Endodermal cell (in vitro differentiated cells): Measurements from ENCODE around the gene GNB1. TPM values are rescaled to one million over a fixed set of nuclear protein-coding genes. Genes with fewer than 3 reads are reported as not detected.
"Not testable (repeated sequence)": the region's sequence is repeated elsewhere in the genome, so short reads cannot be mapped to it uniquely, and the experiment has no call there.

Experiments
- DNase-seq: peaks from one replicate; pipeline ENCODE4 v3.0.0-alpha.2; 2017
- H3K27ac ChIP-seq: 2 replicates; pipeline ENCODE4 v1.5.1; 2013; ENCODE audit warnings: mild to moderate bottlenecking, low read depth, low read length, moderate library complexity
- H3K27me3 ChIP-seq: 2 replicates; pipeline ENCODE4 v1.6.1; 2013; ENCODE audit warnings: mild to moderate bottlenecking, low read length, moderate library complexity; ENCODE audit not compliant: insufficient read depth, control insufficient read depth, poor library complexity, severe bottlenecking
- H3K36me3 ChIP-seq: 2 replicates; pipeline ENCODE4 v1.7.0; 2013; ENCODE audit warnings: mild to moderate bottlenecking, low read length, moderate library complexity; ENCODE audit not compliant: control insufficient read depth, insufficient read depth
- H3K4me1 ChIP-seq: one replicate; pipeline ENCODE4 v1.7.0; 2013; ENCODE audit warnings: low read length; ENCODE audit not compliant: control insufficient read depth, insufficient read depth
- H3K4me3 ChIP-seq: 2 replicates; pipeline ENCODE4 v1.5.1; 2013; ENCODE audit warnings: mild to moderate bottlenecking, low read length, moderate library complexity
- H3K9ac ChIP-seq: 2 replicates; pipeline ENCODE4 v1.6.1; 2013; ENCODE audit warnings: mild to moderate bottlenecking, low read length, moderate library complexity; ENCODE audit not compliant: poor library complexity, severe bottlenecking; ENCODE audit errors: extremely low read depth
- H3K9me3 ChIP-seq: 2 replicates; pipeline ENCODE4 v1.6.1; 2013; ENCODE audit warnings: mild to moderate bottlenecking, low read length, moderate library complexity; ENCODE audit not compliant: control insufficient read depth
- H3K27ac Mint-ChIP-seq: 2 replicates; pipeline ENCODE4 v1.8.0; 2020; ENCODE audit warnings: mixed read lengths
- H3K27me3 Mint-ChIP-seq: 2 replicates; pipeline ENCODE4 v1.8.0; 2021; ENCODE audit warnings: mild to moderate bottlenecking, mixed read lengths; ENCODE audit not compliant: insufficient read depth
- H3K36me3 Mint-ChIP-seq: 2 replicates; pipeline ENCODE4 v1.8.0; 2020; ENCODE audit warnings: low read depth, mixed read lengths
- H3K4me1 Mint-ChIP-seq: 2 replicates; pipeline ENCODE4 v1.8.0; 2020; ENCODE audit warnings: mixed read lengths
- H3K4me3 Mint-ChIP-seq: 2 replicates; pipeline ENCODE4 v1.8.0; 2020; ENCODE audit warnings: mild to moderate bottlenecking, moderate library complexity, mixed read lengths
- H3K9me3 Mint-ChIP-seq: 2 replicates; pipeline ENCODE4 v1.8.0; 2020; ENCODE audit warnings: mild to moderate bottlenecking, mixed read lengths
- CTCF ChIP-seq: fragments of 200-600 bp; sonication (generic); conservative IDR thresholded peaks from 2 replicates; pipeline ENCODE4 v1.5.0; 2021; ENCODE audit warnings: antibody characterized with exemption, mild to moderate bottlenecking
- WGBS, 2 experiments: methylation state at CpG; one replicate each; pipeline versions ENCODE4 v1.1.5 to v1.1.7; 2013; ENCODE audit warnings: missing lambda C conversion rate in 2 of 2, mixed read lengths in 1 of 2; ENCODE audit not compliant: insufficient coverage in 1 of 2, insufficient read length in 1 of 2; 5-methylcytosine and 5-hydroxymethylcytosine counted together
- total RNA-seq, 2 donors: library from RNA; stranded (reverse); fragmentation: NEBNext Ultra II Directional in 1 of 2; extraction: Animal tissue kit (Norgen Biotek cat#: 25700) in 1 of 2; gene quantifications; 2 replicates in 1 of 2; 3 replicates in 1 of 2; pipeline ENCODE4 v1.2.1, GENCODE V29; 2021

GNB1 gene
- total RNA-seq, 2 donors from 2014 or later, result 369 to 371 TPM

DNA sequence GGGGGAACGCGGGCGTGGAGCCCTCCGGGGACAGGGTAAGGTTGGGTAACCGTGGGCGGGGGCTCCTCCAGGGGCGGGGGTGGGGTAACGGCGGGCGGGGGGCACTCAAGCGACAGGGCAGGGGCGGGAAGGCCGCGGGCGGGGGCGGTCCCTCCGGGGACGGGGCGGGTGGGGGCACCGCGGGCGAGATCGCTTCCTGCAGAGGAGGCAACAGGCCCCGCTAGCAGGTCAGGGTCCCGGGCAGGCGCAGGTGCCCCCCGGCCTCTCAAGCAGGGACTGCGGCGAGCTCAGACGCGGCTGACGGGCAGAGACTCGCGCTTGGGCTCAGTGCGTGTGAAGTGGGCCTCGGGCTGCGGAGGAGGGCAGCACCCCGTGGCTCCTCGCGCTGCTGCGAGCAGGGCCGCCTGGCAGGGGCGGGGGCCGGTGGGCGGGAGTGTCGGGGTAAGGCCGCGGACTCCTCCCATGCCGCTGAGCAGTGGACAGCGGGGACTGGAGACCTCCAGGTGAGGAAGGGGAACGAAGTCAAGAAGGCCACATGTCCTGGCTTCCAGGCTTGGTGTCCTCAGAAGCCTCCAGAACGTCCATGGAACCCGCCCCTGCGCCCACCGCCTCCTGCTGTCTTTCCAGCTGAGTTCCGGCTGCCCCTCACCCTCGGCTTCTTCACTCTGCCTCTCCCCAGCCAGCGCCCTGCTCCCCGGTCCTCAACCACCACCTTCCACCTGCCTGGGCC, 627 bp upstream of the GNB1 start:
- DNase-seq, result peak; percentile 84
- 8 to 28% methylated on average over 19 to 55 of the region's 59 CpGs for WGBS, 2 experiments
- peak overlapping the region; percentile 79 for H3K4me3 Mint-ChIP-seq

GRCh38 chr1:1889847-1890505, 911 bp downstream of the GNB1 start:
- peak overlapping the region; percentile 84 for H3K27ac Mint-ChIP-seq
- 0 to 1% methylated on average over 36 to 88 of the region's 88 CpGs for WGBS, 2 experiments
- Histone ChIP-seq H3K4me1 (peaks cover 6% of the 10 kb centered on the region), H3K9me3 (no peaks in the 10 kb centered on the region), H3K4me3 (peak overlapping the region; percentile 98), H3K36me3 (peaks cover 10% of the 10 kb centered on the region), H3K9ac (peak overlapping the region; percentile 92), H3K27ac (peak overlapping the region; percentile 93), H3K27me3 (no peaks in the 10 kb centered on the region)
- no peak for TF ChIP-seq CTCF
- H3K9me3 Mint-ChIP-seq, result no peaks in the 10 kb centered on the region
- peak overlapping the region; percentile 79 for H3K4me3 Mint-ChIP-seq
- DNase-seq, result peak; percentile 64
- peaks cover 15% of the 10 kb centered on the region for H3K36me3 Mint-ChIP-seq
- peaks cover 27% of the 10 kb centered on the region for H3K4me1 Mint-ChIP-seq
- peaks cover 2% of the 10 kb centered on the region for H3K27me3 Mint-ChIP-seq

More for the DNA sequence above, 627 bp upstream of the GNB1 start:
- Mint-ChIP-seq H3K9me3 (no peaks in the 10 kb centered on the region), H3K36me3 (peaks cover 11% of the 10 kb centered on the region), H3K27me3 (peaks cover 2% of the 10 kb centered on the region), H3K27ac (no peak overlapping the region), H3K4me1 (peaks cover 31% of the 10 kb centered on the region)
- TF ChIP-seq CTCF, result no peak
- H3K4me3 ChIP-seq, result peak overlapping the region; percentile 76
- no peak overlapping the region for H3K9ac ChIP-seq
- no peaks in the 10 kb centered on the region for H3K27me3 ChIP-seq
- H3K36me3 ChIP-seq, result peaks cover 10% of the 10 kb centered on the region
- peaks cover 9% of the 10 kb centered on the region for H3K4me1 ChIP-seq
- H3K9me3 ChIP-seq, result no peaks in the 10 kb centered on the region
- H3K27ac ChIP-seq, result no peak overlapping the region

- peak overlapping the region; percentile 98 for H3K4me3 ChIP-seq
- H3K9me3 ChIP-seq, result no peaks in the 10 kb centered on the region
- H3K36me3 Mint-ChIP-seq, result peaks cover 20% of the 10 kb centered on the region
- H3K27ac Mint-ChIP-seq, result peak overlapping the region; percentile 84
- no peaks in the 10 kb centered on the region for H3K27me3 ChIP-seq
- peak overlapping the region; percentile 93 for H3K27ac ChIP-seq
- 13 to 23% methylated on average over 8 to 9 of the region's 9 CpGs for WGBS, 2 experiments
- H3K9me3 Mint-ChIP-seq, result no peaks in the 10 kb centered on the region
- DNase-seq, result no peak
- no peak for TF ChIP-seq CTCF
- no peaks in the 10 kb centered on the region for H3K4me1 ChIP-seq
- peak overlapping the region; percentile 92 for H3K9ac ChIP-seq
- peak overlapping the region; percentile 79 for H3K4me3 Mint-ChIP-seq
- peaks cover 10% of the 10 kb centered on the region for H3K36me3 ChIP-seq
- peaks cover 2% of the 10 kb centered on the region for H3K27me3 Mint-ChIP-seq
- H3K4me1 Mint-ChIP-seq, result peaks cover 21% of the 10 kb centered on the region
These were observed 1.7 kb downstream of the GNB1 start for GRCh38 chr1:1889090-1889750.

GRCh38 chr1:1883890-1884289, 7.0 kb downstream of the GNB1 start:
- H3K4me3 ChIP-seq, result peak overlapping the region; percentile 20
- not testable (repeated sequence) for H3K4me1 ChIP-seq, H3K9me3 Mint-ChIP-seq, DNase-seq, H3K9ac ChIP-seq, H3K27ac ChIP-seq, H3K9me3 ChIP-seq, H3K27me3 Mint-ChIP-seq, H3K27me3 ChIP-seq
- Mint-ChIP-seq H3K4me1 (peaks cover 34% of the 10 kb centered on the region), H3K36me3 (peaks cover 24% of the 10 kb centered on the region), H3K4me3 (peak overlapping the region; percentile 36), H3K27ac (peak overlapping the region; percentile 83)
- H3K36me3 ChIP-seq, result peaks cover 21% of the 10 kb centered on the region
- 88 to 89% methylated on average over 6 to 11 of the region's 11 CpGs for WGBS, 2 experiments
